A549 (cell line): Measurements from ENCODE around the gene SDF4. TPM values are rescaled to one million over a fixed set of nuclear protein-coding genes. Genes with fewer than 3 reads are reported as not detected.

Experiments used
- ATAC-seq, 2 experiments: fragments of 200-7000 bp in 1 of 2; fragments of >200 bp in 1 of 2; cut with Nextera tagmentation in 1 of 2; cut with Tn5 transposase in 1 of 2; 3 replicates each; pipeline versions ENCODE4 v1.8.0 to v1.9.1; 2018 to 2020; ENCODE audit warnings: mild to moderate bottlenecking in 1 of 2, moderate library complexity in 1 of 2
- CTCF ChIA-PET: fragments of 300-600 bp; sonication (Branson Sonifier 250); formaldehyde crosslinking; extraction: SDS; loops from one replicate; lab custom pipeline; 2021; ENCODE audit warnings: antibody characterized with exemption, inconsistent platforms; lab: Yijun Ruan, JAX
- POLR2A ChIA-PET: fragments of 350-600 bp; formaldehyde crosslinking; extraction: SDS; loops from one replicate; lab custom pipeline; 2021; ENCODE audit warnings: antibody characterized with exemption, inconsistent platforms; lab: Yijun Ruan, JAX
- DNase-seq, 2 experiments: peaks; one replicate each; pipeline versions ENCODE4 v3.0.0 to v3.0.0-alpha.2; 2011 to 2016; ENCODE audit warnings: low read depth in 1 of 2, low spot score in 1 of 2
- FAIRE-seq: peaks from 2 replicates; lab custom pipeline; 2011; peaks lifted over from hg19 to GRCh38; lab: Jason Lieb, UNC
- H3K27ac ChIP-seq, 2 experiments: fragments of >200 bp; sonication (Bioruptor Twin); formaldehyde crosslinking; 3 replicates each; pipeline ENCODE4 v1.5.1; 2016 to 2017
- H3K4me1 ChIP-seq: fragments of >200 bp; sonication (Bioruptor Twin); formaldehyde crosslinking; 3 replicates; pipeline ENCODE4 v1.6.1; 2016
- H3K4me2 ChIP-seq: fragments of >200 bp; sonication (Bioruptor Twin); formaldehyde crosslinking; 3 replicates; pipeline ENCODE4 v1.6.1; 2016
- H3K4me3 ChIP-seq: fragments of >200 bp; sonication (Bioruptor Twin); formaldehyde crosslinking; 3 replicates; pipeline ENCODE4 v1.5.1; 2016
- H3K9me3 ChIP-seq: fragments of >200 bp; sonication (Bioruptor Twin); formaldehyde crosslinking; 3 replicates; pipeline ENCODE4 v1.6.1; 2016
- BCL3 ChIP-seq: fragments of >200 bp; sonication (Bioruptor Twin); formaldehyde crosslinking; IDR thresholded peaks from 3 replicates; pipeline ENCODE4 v1.6.1; 2016
- CHD2 ChIP-seq: fragments of 150-350 bp; IDR thresholded peaks from 2 replicates; pipeline ENCODE4 v1.6.1; 2014; ENCODE audit warnings: low read length; ENCODE audit not compliant: partially characterized antibody
- CHD4 ChIP-seq: fragments of 200-600 bp; sonication (generic); IDR thresholded peaks from 2 replicates; pipeline ENCODE4 v1.6.1; 2016; ENCODE audit warnings: antibody characterized with exemption, mild to moderate bottlenecking, borderline replicate concordance
- FOSL2 ChIP-seq, 2 experiments: fragments of 450-650 bp in 1 of 2; fragments of >200 bp in 1 of 2; sonication (Bioruptor Twin) in 1 of 2; formaldehyde crosslinking; IDR thresholded peaks; 2 replicates each; pipeline versions ENCODE4 v1.5.0 to v1.6.1; 2016 to 2020; ENCODE audit warnings: mild to moderate bottlenecking in 1 of 2, moderate library complexity in 1 of 2
- GATA3 ChIP-seq: IDR thresholded peaks from 2 replicates; pipeline ENCODE4 v1.6.1; 2012; ENCODE audit warnings: borderline replicate concordance
- HES2 ChIP-seq: fragments of >200 bp; sonication (Bioruptor Twin); formaldehyde crosslinking; IDR thresholded peaks from 2 replicates; pipeline ENCODE4 v1.6.1; 2016
- JUN ChIP-seq, 2 experiments: fragments of >200 bp; sonication (Bioruptor Twin); formaldehyde crosslinking; IDR thresholded peaks; 2 replicates in 1 of 2; 3 replicates in 1 of 2; pipeline ENCODE4 v1.6.1; 2016 to 2017
- KDM1A ChIP-seq: fragments of 200-600 bp; sonication (generic); IDR thresholded peaks from 2 replicates; pipeline ENCODE4 v1.6.1; 2016; ENCODE audit warnings: low read depth, mild to moderate bottlenecking
- MAZ ChIP-seq: fragments of 150-350 bp; IDR thresholded peaks from 2 replicates; pipeline ENCODE4 v1.6.1; 2014; ENCODE audit warnings: antibody characterized with exemption, low read depth, low read length, borderline replicate concordance
- NR3C1 ChIP-seq: fragments of >200 bp; sonication (Bioruptor Twin); formaldehyde crosslinking; IDR thresholded peaks from 3 replicates; pipeline ENCODE4 v1.6.1; 2017
- PBX3 ChIP-seq: IDR thresholded peaks from 2 replicates; pipeline ENCODE4 v1.6.1; 2012
- RARB ChIP-seq: fragments of 250-450 bp; sonication (Bioruptor Pico); IDR thresholded peaks from 2 replicates; pipeline ENCODE4 v1.8.0; 2021; ENCODE audit warnings: mild to moderate bottlenecking, moderate library complexity
- SMC3 ChIP-seq: fragments of >200 bp; sonication (Bioruptor Twin); formaldehyde crosslinking; IDR thresholded peaks from 3 replicates; pipeline ENCODE4 v1.6.1; 2018; ENCODE audit warnings: inconsistent platforms
- TP53 ChIP-seq: fragments of 250-450 bp; sonication (Bioruptor Pico); IDR thresholded peaks from 2 replicates; pipeline ENCODE4 v1.5.0; 2021; ENCODE audit warnings: mild to moderate bottlenecking, moderate library complexity
- ZSCAN20 ChIP-seq: fragments of 250-450 bp; sonication (Bioruptor Pico); IDR thresholded peaks from 2 replicates; pipeline ENCODE4 v1.8.0; 2022; ENCODE audit warnings: mild to moderate bottlenecking, moderate library complexity
- WGBS: methylation state at CpG from one replicate; pipeline ENCODE4 v1.1.6; 2017; ENCODE audit errors: missing lambda C conversion rate; 5-methylcytosine and 5-hydroxymethylcytosine counted together
- polyA plus RNA-seq, 4 experiments: library from polyadenylated mRNA; depleted of rRNA in 3 of 4; stranded (reverse); fragments of >200 nt; fragmentation: RNase III in 1 of 4; extraction: RNeasy Plus Mini Kit Qiagen cat#74134 plus additional on column Dnase treatment in 1 of 4; gene quantifications; 2 replicates in 3 of 4; 3 replicates in 1 of 4; pipeline ENCODE4 v1.2.3, GENCODE V29; 2011 to 2017

The SDF4 gene
- polyA plus RNA-seq, 2 of the 4 experiments (the other 2 are of a cell fraction), result 58.3 to 97.4 TPM

GRCh38 chr1:1203561-1204424 is 28.0 kb downstream of the SDF4 start:
- 80% methylated on average over 13 of the region's 49 CpGs for WGBS
- ChIA-PET CTCF (no interaction called here), POLR2A (no interaction called here)
- Histone ChIP-seq H3K27ac (no peak overlapping the region), H3K9me3 (no peaks in the 10 kb centered on the region), H3K4me1 (peaks cover 3% of the 10 kb centered on the region; the same call in 1 of the 3 replicates), H3K4me2 (no peak overlapping the region), H3K4me3 (no peak overlapping the region)
- TF ChIP-seq FOSL2 (IDR thresholded peaks at IDR 0.05), result no peak
- no peak for TF ChIP-seq FOSL2 (CRISPR knock-in tag; IDR thresholded peaks at IDR 0.05)
- TF ChIP-seq BCL3, result no peak
- TF ChIP-seq SMC3, result no peak
- TF ChIP-seq GATA3, result no peak
- TF ChIP-seq KDM1A, result no peak
- no peak for TF ChIP-seq NR3C1
- ATAC-seq (no peak), FAIRE-seq (no peak), DNase-seq (no peak)

GRCh38 chr1:1202831-1203560 is 28.8 kb downstream of the SDF4 start:
- 30% methylated on average over 2 of the region's 27 CpGs for WGBS
- no peak for ATAC-seq
- Histone ChIP-seq H3K4me1 (no peaks in the 10 kb centered on the region; the same call in 2 of the 3 replicates), H3K9me3 (no peaks in the 10 kb centered on the region), H3K4me2 (no peak overlapping the region), H3K27ac (no peak overlapping the region), H3K4me3 (no peak overlapping the region)
- POLR2A ChIA-PET, result no interaction called here
- no peak for DNase-seq
- TF ChIP-seq MAZ (no peak), HES2 (no peak), ZSCAN20 (CRISPR knock-in tag) (no peak)
- CTCF ChIA-PET, result no interaction called here
- FAIRE-seq, result no peak

- FAIRE-seq (no peak), ATAC-seq (peak; percentile 51 to 66; a peak in 4 of 6 replicates), DNase-seq (peak; percentile 35 to 36)
- TF ChIP-seq TP53 (no peak), PBX3 (no peak), KDM1A (no peak), CHD2 (no peak), MAZ (no peak), CHD4 (no peak), JUN (IDR thresholded peaks at IDR 0.05) (no peak), RARB (CRISPR knock-in tag) (no peak)
- H3K4me1 ChIP-seq, result no peaks in the 10 kb centered on the region; the same call in 2 of the 3 replicates
- 63% methylated on average over 10 of the region's 109 CpGs for WGBS
- H3K4me2 ChIP-seq, result peak overlapping the region; percentile 95
- H3K4me3 ChIP-seq, result peak overlapping the region; percentile 50
- H3K9me3 ChIP-seq, result no peaks in the 10 kb centered on the region
- peak overlapping the region; percentile 50 to 85; a peak in 5 of 6 replicates for H3K27ac ChIP-seq
- ChIA-PET POLR2A (interaction anchor here (0.6 kb wide), 1 partner anchor 84 kb away, joined by 4 read pairs; no protein-coding TSS in a partner anchor), CTCF (interaction anchor here (1.2 kb wide), 1 partner anchor 79 kb away, joined by 9 read pairs; no protein-coding TSS in a partner anchor)
Measured at GRCh38 chr1:1200876-1201810, 30.7 kb downstream of the SDF4 start.
